OCI-LY1 (cell line): Measurements from ENCODE around the gene C18orf63.
A peak's percentile ranks its signal among the peaks of the same experiment; 100 is the strongest.

Source experiments
- CTCF ChIP-seq: fragments of 200-600 bp; sonication (generic), shearing (Covaris generic); IDR thresholded peaks from 2 replicates; pipeline ENCODE4 v1.5.1; 2017; ENCODE audit warnings: mild to moderate bottlenecking, antibody characterized with exemption, low read length, moderate library complexity, mixed read lengths
- EZH2 ChIP-seq: fragments of 200-600 bp; sonication (generic), shearing (Covaris generic); IDR thresholded peaks from 2 replicates; pipeline ENCODE4 v1.8.0; 2017; ENCODE audit warnings: borderline replicate concordance, mixed run types, mild to moderate bottlenecking, antibody characterized with exemption, low read length, moderate library complexity, mixed read lengths

GRCh38 chr18:74291771-74292540 lies 23.7 kb upstream of the C18orf63 start, which contains the start of gene CYB5A:
- 0 out of 2 replicates have a peak, but pooled peaks have one; percentile 13 for TF ChIP-seq CTCF
- TF ChIP-seq EZH2: no peak
